Limb (tissue), 2 donors: ENCODE data around the gene TLL1.

ENCODE experiments used
- DNase-seq, 2 donors: peaks; one replicate each; pipeline ENCODE4 v3.0.0-alpha.2; 2016; ENCODE audit errors: extremely low spot score in 2 of 2

Gene TLL1

GRCh38 chr4:166146806-166147540 lies 273.9 kb downstream of the TLL1 start:
- DNase-seq, result no peak
